ENCODE data around the gene TBRG1.
A peak's percentile ranks its signal among the peaks of the same experiment; 100 is the strongest.

TBRG1 gene

GRCh38 chr11:124583781-124584180 lies 38.9 kb upstream of the TBRG1 start:
- TF ChIP-seq CTCF (IDR thresholded peaks at IDR 0.05; ENCODE audit: low read depth, low read length), result no peak
- TF ChIP-seq MYC (IDR thresholded peaks at IDR 0.05; ENCODE audit: low read depth, low read length), result no peak
- no peak for TF ChIP-seq POLR2A (IDR thresholded peaks at IDR 0.05; ENCODE audit: extremely low read depth, insufficient read length)
- TF ChIP-seq MAX (IDR thresholded peaks at IDR 0.05; ENCODE audit: low read depth, low read length), result no peak
- H3K4me3 ChIP-seq (ENCODE audit: low read depth, low read length), result no peak overlapping the region
- DNase-seq (ENCODE audit: low read depth), result no peak

GRCh38 chr11:124584681-124585372 lies 37.8 kb upstream of the TBRG1 start:
- no peak for DNase-seq (ENCODE audit: low read depth)
- H3K4me3 ChIP-seq (ENCODE audit: low read depth, low read length), result no peak overlapping the region
- TF ChIP-seq POLR2A (IDR thresholded peaks at IDR 0.05; ENCODE audit: extremely low read depth, insufficient read length) (no peak), CTCF (IDR thresholded peaks at IDR 0.05; ENCODE audit: low read depth, low read length) (no peak)

- peak; percentile 61 for DNase-seq (ENCODE audit: low read depth)
- TF ChIP-seq CTCF (IDR thresholded peaks at IDR 0.05; ENCODE audit: low read depth, low read length) (peak; percentile 79), MAX (IDR thresholded peaks at IDR 0.05; ENCODE audit: low read depth, low read length) (no peak)
- no peak overlapping the region for H3K4me3 ChIP-seq (ENCODE audit: low read depth, low read length)
These were observed 36.3 kb upstream of the TBRG1 start for GRCh38 chr11:124586238-124586860.

GRCh38 chr11:124591430-124591829 lies 31.2 kb upstream of the TBRG1 start:
- DNase-seq (ENCODE audit: low read depth), result no peak
- no peak overlapping the region for H3K4me3 ChIP-seq (ENCODE audit: low read depth, low read length)
- no peak for TF ChIP-seq CTCF (IDR thresholded peaks at IDR 0.05; ENCODE audit: low read depth, low read length)
- no peak for TF ChIP-seq POLR2A (IDR thresholded peaks at IDR 0.05; ENCODE audit: extremely low read depth, insufficient read length)
- TF ChIP-seq MAX (IDR thresholded peaks at IDR 0.05; ENCODE audit: low read depth, low read length), result no peak
- TF ChIP-seq MYC (IDR thresholded peaks at IDR 0.05; ENCODE audit: low read depth, low read length), result no peak

GRCh38 chr11:124592627-124593026 lies 30.0 kb upstream of the TBRG1 start:
- H3K4me3 ChIP-seq (ENCODE audit: low read depth, low read length), result no peak overlapping the region
- TF ChIP-seq MAX (IDR thresholded peaks at IDR 0.05; ENCODE audit: low read depth, low read length) (no peak), POLR2A (IDR thresholded peaks at IDR 0.05; ENCODE audit: extremely low read depth, insufficient read length) (no peak), CTCF (IDR thresholded peaks at IDR 0.05; ENCODE audit: low read depth, low read length) (no peak), MYC (IDR thresholded peaks at IDR 0.05; ENCODE audit: low read depth, low read length) (no peak)
- DNase-seq (ENCODE audit: low read depth), result no peak

All from NB4 (cell line).